ENCODE measurements around the gene ZFP91. TPM values are rescaled to one million over a fixed set of nuclear protein-coding genes. Genes with fewer than 3 reads are reported as not detected.

Gene ZFP91
- total and polyA plus RNA-seq, 2 of the 4 experiments (the other 2 are of a cell fraction), result 20.7 to 25.3 TPM

GRCh38 chr11:58645854-58646253, 67.0 kb downstream of the ZFP91 start:
- no peak overlapping the region for H4K5ac ChIP-seq (ENCODE audit: low read depth, low read length)
- ATAC-seq (ENCODE audit: low read depth) (no peak), DNase-seq (no peak)
- H3K27me3 ChIP-seq (ENCODE audit: control insufficient read depth, insufficient read depth, low read length), result peaks cover 3% of the 10 kb centered on the region; the same call in 1 of the 2 replicates
- H3K4me1 ChIP-seq (ENCODE audit: control insufficient read depth, insufficient read depth, low read length), result 0 out of 2 replicates have a peak, but pooled peaks cover 2% of the 10 kb centered on the region
- H3K9ac ChIP-seq (ENCODE audit: low read depth, low read length), result no peak overlapping the region
- H3K4ac ChIP-seq (ENCODE audit: low read depth, low read length), result no peak overlapping the region
- H4K91ac ChIP-seq (ENCODE audit: insufficient read depth, low read depth, low read length), result no peak overlapping the region
- H2AK9ac ChIP-seq (replicated peaks; ENCODE audit: low read depth, low read length, poor library complexity), result no peak overlapping the region
- H3K9me1 ChIP-seq (ENCODE audit: insufficient read depth, low read length), result 0 out of 2 replicates have a peak, but pooled peaks cover 2% of the 10 kb centered on the region
- no peaks in the 10 kb centered on the region for H3K36me3 ChIP-seq (ENCODE audit: control insufficient read depth, insufficient read depth, low read length)
- no peak overlapping the region for H3K4me3 ChIP-seq (ENCODE audit: insufficient read depth, low read depth, low read length)
- no peak overlapping the region for H2AK5ac ChIP-seq (ENCODE audit: low read depth, low read length)
- H2BK20ac ChIP-seq (ENCODE audit: low read depth, low read length), result no peak overlapping the region
- H3K27ac ChIP-seq (ENCODE audit: insufficient read depth, low read length), result no peak overlapping the region
- no peak overlapping the region for H3K23ac ChIP-seq (ENCODE audit: low read depth, low read length)
- TF ChIP-seq POLR2A (IDR thresholded peaks at IDR 0.05; ENCODE audit: low read depth, low read length) (no peak), FOS (IDR thresholded peaks at IDR 0.05; ENCODE audit: low read depth, low read length) (no peak), MAZ (IDR thresholded peaks at IDR 0.05; ENCODE audit: borderline replicate concordance, low read depth, low read length) (no peak), MAFK (IDR thresholded peaks at IDR 0.05; ENCODE audit: low read depth, low read length) (no peak), RAD21 (IDR thresholded peaks at IDR 0.05; ENCODE audit: low read length) (no peak), NFE2L2 (IDR thresholded peaks at IDR 0.05; ENCODE audit: low read depth, low read length) (no peak), CHD1 (IDR thresholded peaks at IDR 0.05; ENCODE audit: low read depth, low read length) (no peak), RCOR1 (IDR thresholded peaks at IDR 0.05; ENCODE audit: insufficient replicate concordance, low read length) (no peak), MXI1 (IDR thresholded peaks at IDR 0.05; ENCODE audit: borderline replicate concordance, low read depth, low read length) (no peak), BHLHE40 (IDR thresholded peaks at IDR 0.05; ENCODE audit: low read depth, low read length) (no peak), RFX5 (IDR thresholded peaks at IDR 0.05; ENCODE audit: low read depth, low read length) (no peak), SMC3 (IDR thresholded peaks at IDR 0.05; ENCODE audit: low read depth, low read length) (no peak), CEBPB (IDR thresholded peaks at IDR 0.05; ENCODE audit: low read depth, low read length) (no peak), CTCF (conservative IDR thresholded peaks at IDR 0.05; ENCODE audit: low read depth, low read length) (no peak)
- TF ChIP-seq, protein P1, sequence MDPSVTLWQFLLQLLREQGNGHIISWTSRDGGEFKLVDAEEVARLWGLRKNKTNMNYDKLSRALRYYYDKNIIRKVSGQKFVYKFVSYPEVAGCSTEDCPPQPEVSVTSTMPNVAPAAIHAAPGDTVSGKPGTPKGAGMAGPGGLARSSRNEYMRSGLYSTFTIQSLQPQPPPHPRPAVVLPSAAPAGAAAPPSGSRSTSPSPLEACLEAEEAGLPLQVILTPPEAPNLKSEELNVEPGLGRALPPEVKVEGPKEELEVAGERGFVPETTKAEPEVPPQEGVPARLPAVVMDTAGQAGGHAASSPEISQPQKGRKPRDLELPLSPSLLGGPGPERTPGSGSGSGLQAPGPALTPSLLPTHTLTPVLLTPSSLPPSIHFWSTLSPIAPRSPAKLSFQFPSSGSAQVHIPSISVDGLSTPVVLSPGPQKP (IDR thresholded peaks at IDR 0.05; ENCODE audit: borderline replicate concordance, low read depth, low read length), result no peak
- TF ChIP-seq, protein P2, sequence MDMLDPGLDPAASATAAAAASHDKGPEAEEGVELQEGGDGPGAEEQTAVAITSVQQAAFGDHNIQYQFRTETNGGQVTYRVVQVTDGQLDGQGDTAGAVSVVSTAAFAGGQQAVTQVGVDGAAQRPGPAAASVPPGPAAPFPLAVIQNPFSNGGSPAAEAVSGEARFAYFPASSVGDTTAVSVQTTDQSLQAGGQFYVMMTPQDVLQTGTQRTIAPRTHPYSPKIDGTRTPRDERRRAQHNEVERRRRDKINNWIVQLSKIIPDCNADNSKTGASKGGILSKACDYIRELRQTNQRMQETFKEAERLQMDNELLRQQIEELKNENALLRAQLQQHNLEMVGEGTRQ (IDR thresholded peaks at IDR 0.05; ENCODE audit: low read depth, low read length), result no peak
- H3K9me3 ChIP-seq (ENCODE audit: control insufficient read depth, insufficient read depth, low read length), result peaks cover 3% of the 10 kb centered on the region; the same call in 1 of the 2 replicates
- no peak overlapping the region for H3K4me2 ChIP-seq (ENCODE audit: low read depth, low read length)
- no peak overlapping the region for H3K18ac ChIP-seq (ENCODE audit: low read depth, low read length)
- ChIA-PET POLR2A (ENCODE audit: unreplicated experiment) (no interaction called here), CTCF (interaction anchor here (1.1 kb wide), 1 partner anchor 16 kb away, joined by 3 read pairs; no protein-coding TSS in a partner anchor)
- no peak overlapping the region for H2BK120ac ChIP-seq (ENCODE audit: low read depth, low read length)
- in situ Hi-C loops (cut with MboI; ENCODE audit: low sequenced_read_pairs), result no loop called here
- no peaks in the 10 kb centered on the region for H4K20me1 ChIP-seq (ENCODE audit: insufficient read depth, low read length)
- H2AFZ ChIP-seq (replicated peaks; ENCODE audit: low read length, poor library complexity), result no peak overlapping the region
- no peak overlapping the region for H2BK15ac ChIP-seq (ENCODE audit: low read depth, low read length)
- no peak overlapping the region for H4K8ac ChIP-seq (ENCODE audit: low read depth in 2 of 2, low read length in 2 of 2)
- H3K14ac ChIP-seq (replicated peaks; ENCODE audit: low read depth, low read length), result no peak overlapping the region
- dilution Hi-C loops (cut with HindIII; ENCODE audit: low sequenced_read_pairs, unreplicated experiment), result no loop called here
- no peak overlapping the region for H2BK5ac ChIP-seq (ENCODE audit: low read depth, low read length, poor library complexity, severe bottlenecking)
- intact Hi-C loops (cut with micrococcal nuclease), result no loop called here
- BruUV-seq (replicated peaks), result no TSS peak
- H3K79me1 ChIP-seq (ENCODE audit: low read depth in 1 of 2, low read length in 2 of 2), result no peaks in the 10 kb centered on the region
- H3K56ac ChIP-seq (ENCODE audit: extremely low read depth, insufficient read depth, low read length), result no peak overlapping the region
